ENCODE results near the gene STX8.
"Not testable (repeated sequence)": the region's sequence is repeated elsewhere in the genome, so short reads cannot be mapped to it uniquely, and the experiment has no call there.

STX8 gene

DNA sequence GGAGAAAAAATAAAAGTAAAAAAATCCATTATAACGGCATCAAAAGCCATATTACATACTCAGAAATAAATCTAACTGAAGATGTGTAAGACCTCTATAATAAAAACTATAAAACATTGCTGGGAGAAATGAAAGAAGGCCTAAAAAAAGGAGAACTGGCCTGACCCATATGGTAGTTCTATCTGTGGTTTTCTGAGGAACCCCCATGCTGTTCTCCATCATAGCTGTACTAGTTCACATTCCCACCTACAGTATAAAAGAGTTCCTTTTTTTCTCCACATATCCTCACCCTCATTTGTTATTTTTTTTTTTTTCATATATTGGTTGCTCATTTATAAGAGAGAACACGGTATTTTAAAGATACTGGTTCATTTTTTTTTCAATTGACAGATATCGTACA, 191.8 kb downstream of the STX8 start:
- no peak for DNase-seq

DNA sequence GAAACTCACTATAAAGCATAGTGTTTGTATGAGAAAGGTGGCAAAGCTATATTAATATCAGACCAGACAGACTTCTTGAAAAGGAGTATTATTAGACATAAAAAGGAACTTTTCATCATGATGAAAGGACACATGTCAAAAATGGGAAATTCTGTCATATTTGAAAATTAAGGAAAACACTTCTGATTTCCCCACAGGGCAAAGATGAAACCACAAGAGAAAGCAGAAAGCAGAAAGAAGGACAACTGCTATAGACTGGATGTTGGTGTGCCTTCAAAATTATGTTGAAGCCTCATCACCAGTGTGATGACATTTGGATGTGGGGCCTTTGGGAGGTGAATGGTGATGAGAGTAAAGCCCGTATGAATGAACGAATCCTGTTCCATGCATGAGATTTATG, 193.0 kb downstream of the STX8 start:
- no peak for DNase-seq

DNA sequence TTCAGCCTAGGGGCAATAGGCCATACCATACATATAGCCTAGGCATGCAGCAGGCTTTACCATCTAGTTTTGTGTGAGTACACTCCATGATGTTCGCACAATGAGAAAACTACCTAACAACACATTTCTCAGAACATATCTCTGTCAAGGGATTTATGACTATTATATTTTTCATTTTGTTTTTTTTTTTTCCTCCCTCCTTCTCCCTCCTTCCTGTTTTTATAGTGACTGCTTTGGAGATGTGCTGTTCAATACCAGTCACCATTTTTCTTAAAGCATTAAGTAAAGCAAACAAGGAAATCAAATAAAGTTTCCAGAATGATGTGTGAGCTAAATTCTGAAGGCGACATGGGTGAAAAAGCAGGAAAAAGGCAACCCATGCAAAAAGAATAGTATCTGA, 194.6 kb downstream of the STX8 start:
- peak; percentile 54 for DNase-seq

DNA sequence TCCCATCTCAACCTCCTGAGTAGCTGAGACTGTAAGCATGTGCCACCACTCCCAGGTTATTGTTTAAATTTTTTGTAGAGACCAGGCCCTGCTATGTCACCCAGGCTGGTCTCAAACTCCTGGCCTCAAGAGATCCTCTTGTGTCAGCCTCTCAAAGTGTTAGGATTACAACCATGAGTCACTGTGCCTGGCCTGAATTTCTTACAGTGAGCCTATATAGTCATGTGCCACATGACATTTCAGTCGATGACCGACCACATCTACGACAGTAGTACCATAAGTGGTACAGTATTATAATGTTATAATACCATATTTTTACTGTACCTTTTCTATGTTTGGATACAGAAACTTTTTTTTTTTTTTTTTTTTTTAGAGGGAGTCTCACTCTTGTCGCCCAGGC, 195.3 kb downstream of the STX8 start:
- DNase-seq, result no peak

DNA sequence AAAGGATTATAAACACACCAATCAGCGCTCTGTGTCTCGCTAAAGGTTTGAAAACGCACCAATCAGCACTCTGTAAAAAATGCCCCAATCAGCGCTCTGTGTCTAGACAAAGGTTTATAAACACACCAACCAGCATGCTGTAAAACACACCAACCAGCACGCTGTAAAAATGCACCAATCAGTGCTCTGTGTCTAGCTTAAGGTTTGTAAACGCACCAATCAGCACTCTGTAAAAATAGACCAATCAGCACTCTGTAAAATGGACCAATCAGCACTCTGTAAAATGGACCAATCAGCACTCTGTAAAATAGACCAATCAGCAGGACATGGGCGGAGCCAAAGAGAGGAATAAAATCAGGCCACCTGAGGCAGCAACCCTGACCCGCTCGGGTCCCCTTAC, 199.4 kb downstream of the STX8 start:
- not testable (repeated sequence) for DNase-seq

DNA sequence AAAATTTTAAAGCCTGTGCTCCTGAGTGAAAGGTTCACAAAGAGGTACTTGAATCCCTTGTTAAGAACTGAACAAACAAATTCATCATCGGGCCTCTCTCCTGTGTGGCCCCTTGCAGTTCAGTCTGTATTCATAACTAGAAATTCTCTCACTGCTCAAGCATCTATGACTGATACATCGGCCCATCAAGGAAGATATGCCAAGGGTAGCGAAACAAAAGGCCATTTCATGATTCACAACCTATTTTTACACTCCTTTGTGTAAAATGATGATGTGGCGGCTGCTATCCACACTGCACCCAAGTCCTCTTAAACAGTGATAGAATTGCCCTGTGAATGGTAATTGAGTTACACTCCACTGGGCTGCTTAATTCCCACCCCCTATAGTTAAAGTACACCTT, 204.6 kb downstream of the STX8 start:
- DNase-seq, result peak; percentile 89

DNA sequence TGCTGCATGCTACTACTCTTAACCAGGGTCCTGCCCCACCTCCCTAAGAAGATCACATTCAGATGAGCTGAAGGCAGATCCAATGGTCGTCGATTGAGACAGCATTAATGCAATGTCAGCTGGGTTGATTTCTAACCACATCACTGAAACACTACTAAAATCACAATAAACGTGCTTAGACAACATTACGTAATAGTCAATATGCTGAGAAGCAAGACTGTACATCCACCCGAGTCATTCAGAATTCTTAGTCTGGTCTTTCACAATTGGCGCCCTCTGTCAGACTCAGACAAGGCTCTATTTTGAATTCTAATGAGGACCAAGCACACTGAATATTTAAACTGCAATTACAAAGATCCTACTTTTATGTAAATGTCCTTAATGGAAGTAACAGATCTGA, 205.2 kb downstream of the STX8 start:
- peak; percentile 56 for DNase-seq

DNA sequence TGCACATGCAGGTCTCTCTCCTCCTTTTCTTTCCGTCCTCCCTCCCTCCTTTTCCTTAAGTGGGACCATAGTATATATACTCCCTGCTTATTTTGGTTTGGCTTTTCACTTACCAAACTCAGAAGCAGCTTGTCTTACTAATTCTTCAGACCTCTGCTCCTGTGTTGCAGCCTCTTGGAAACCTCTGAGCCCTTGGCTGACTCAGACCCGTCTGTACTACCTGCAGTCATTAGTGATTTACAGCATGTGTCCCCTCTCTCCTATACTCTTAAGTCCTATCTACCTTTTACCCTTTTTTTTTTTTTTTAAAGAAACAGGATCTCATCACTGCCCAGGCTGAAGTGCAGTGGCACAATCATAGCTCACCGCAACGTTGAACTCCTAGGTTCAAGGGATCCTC, 207.0 kb downstream of the STX8 start:
- DNase-seq, result no peak

DNA sequence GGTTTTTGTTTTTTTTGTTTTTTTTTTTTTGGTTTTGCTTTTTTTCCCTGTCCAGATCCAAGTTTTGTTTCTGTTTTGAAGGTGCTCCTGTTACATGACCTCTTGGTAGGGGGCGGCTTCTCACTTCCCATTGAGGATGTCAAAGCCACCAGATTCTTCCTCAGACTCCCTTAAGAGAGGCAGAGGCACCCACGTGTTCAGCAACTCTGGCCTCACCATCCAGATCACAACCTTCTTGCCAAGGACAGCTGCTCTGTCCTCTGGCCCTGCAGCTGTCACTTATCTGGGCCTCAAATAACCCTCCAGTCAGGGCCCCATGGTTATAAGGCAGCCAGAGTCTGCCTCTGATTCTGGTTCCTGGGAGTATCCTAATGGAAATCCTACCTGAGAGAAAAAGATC, 208.5 kb downstream of the STX8 start:
- no peak for DNase-seq

DNA sequence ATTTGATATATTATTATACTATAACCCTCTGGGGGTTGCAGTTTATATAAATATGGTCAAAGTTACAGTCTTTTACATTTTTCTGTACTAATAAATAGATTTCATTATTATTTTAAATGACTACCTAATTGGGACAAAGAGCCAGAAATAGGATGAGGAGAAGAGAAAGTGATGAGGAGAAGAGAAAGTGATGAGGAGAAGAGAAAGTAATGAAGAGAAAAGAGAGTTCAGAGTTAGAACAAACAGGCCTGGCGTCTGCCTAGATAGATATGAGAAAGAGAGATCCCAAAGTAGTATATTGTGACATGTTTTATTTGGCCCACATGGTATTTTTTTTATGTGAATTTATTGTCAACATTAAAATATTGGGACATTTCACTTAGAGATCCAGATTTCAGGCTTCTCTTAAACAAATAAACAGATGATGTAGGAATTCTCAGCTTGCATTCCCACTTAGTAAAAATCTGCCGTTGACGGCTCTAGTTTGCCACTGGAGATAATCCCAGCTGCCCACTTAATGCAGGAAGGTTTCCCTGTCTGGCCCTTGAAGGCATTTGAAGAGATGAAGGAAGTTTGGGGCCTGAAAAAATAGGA, 210.7 kb downstream of the STX8 start:
- peak; percentile 67 for DNase-seq

DNA sequence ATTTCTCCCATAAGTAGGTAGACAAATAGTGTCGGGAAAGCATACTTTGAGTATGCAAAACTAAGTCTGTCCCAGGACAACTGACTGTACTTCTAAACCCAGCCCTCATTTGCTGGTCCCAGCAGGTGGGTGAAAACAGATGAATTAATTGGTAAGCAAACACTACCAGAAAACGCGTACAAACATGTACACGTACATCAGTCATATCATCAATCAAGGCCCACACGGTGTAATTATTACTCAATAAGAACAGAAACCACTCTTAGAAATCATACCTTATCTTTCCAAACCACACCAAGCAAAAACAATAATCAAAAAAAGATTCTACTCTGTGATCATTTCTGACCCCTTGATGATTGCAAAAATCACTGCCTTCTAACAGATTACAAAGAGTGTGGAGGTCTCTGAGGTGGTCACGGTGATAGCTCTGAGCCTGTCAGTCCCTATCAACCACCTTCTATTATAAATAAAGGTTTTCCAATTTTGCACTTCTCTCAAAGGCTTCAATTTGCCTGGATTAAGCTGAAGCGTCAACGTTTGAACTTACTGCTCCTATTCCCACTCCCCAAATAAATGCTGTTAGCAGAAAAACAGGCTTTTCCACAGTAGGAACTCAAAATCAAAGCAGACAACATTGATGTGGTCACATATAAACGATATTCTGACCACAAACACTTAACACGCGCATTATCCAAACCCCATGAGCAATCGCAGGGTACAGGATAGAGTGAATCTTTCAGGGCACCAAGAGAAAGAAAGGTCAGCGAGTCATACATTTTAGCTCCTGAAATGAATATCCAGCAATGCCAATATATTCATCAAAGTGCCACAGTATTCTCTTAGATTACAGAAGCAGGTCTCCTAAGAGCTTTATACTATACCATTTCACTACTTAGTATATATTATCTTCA, 211.9 kb downstream of the STX8 start:
- peak; percentile 27 for DNase-seq

DNA sequence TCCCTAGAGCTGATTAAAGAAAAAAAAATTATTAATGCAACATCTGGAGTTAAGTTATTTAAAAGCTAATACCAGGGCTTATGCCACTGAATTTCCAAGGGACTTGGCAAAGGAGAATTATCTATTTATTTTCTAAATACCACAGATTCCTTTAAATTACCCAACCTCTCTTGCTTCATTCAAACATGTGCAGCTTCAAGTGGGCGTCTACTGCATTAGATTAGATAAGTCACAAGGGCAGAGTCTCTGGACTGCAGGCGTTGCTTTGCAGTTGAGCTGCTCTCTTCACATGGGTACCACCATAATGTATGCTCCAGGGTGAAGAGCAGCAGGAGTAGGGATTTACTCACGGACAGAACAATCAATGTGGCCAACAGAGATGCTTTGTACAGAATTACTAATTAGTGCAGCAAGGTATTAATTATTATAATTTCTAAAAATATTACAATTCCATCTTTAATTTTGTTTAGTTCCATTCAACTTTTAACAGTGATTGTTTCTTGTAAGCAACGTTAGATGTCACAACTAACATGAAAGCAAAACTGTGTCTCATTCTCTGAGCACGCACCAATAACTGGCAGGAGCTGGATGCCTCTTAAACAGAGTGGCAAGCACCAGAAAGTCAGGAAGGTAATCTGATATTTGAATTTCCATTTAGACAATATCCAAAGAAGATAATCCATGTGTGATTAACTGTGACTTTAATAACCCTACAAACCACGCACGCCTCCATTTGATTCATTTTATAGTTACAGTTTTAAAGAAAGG, 214.2 kb downstream of the STX8 start:
- peak; percentile 82 for DNase-seq

DNA sequence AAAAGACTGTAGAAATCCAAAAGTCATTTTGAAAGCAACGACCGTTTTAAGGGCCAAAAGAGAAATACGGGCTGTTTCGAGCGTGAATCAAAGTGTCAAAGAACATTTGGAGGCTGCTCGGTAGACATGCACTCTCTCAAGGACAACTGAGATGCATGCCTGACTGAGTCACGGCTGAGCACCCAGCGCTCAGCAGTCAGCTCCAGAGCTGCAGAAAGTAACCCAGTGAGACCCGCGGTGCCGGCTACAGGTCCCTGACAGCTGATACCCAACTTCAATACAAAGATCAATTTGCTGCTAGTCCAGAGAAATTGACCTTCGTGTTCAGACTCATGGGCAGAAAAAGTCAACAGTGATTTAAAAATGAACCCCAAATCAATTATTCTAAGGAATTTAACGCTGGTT, 214.9 kb downstream of the STX8 start:
- DNase-seq, result peak; percentile 43

DNA sequence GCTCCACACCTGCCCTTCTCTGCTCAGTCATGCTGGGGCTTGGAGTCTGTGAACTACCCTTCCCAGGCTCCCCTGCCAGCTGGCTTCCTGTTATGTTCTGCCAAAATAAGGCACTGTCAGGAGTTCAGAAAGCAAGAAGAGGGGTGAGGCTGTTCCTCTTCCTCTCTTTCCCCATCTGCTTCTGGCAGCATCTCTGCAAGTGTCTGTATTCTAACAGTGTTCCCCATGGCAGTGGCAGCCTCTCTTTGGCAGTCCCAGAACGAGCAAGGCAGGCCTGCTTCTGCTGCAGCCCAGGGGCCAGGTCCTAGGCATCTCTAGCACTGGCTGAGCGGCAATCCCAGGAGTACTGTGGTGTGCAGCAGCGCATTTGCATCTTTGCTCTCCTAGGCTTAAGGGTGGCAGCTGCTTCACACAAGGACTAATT, 219.1 kb downstream of the STX8 start:
- no peak for DNase-seq

DNA sequence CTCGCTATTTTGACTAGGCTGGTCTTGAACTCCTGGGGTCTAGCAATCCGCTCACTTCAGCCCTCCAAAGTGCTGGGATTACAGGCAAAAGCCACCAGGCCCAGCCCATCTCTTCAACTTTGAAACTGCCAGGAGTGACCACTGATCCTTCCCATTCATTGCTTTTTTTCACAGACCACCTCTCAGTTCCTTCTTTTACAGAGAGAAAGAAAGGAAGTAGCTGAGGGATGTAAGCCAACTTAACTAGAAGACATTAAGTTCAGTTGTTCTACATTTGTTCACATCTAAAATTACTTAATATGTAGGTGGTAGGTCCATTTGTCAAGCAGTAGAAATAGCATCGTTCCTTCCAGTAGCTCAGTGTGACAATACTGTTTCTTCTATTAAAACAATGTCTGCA, 219.8 kb downstream of the STX8 start:
- no peak for DNase-seq

DNA sequence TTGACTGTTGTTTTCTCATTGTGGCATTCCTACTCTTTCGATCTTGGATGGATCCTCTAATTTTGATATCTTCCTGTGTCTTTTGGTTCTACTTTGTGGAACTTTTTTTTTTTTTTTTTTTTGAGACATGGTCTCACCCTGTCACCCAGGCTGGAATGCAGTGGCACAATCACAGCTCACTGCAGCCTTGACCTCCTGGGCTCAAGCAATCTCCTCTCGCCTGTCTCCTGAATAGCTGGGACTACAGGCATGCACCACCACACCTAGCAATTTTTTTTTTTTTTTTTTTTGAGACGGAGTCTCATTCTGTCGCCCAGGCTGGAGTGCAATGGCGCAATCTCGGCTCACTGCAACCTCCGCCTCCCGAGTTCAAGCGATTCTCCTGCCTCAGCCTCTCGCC, 220.4 kb downstream of the STX8 start:
- DNase-seq, result not testable (repeated sequence)

DNA sequence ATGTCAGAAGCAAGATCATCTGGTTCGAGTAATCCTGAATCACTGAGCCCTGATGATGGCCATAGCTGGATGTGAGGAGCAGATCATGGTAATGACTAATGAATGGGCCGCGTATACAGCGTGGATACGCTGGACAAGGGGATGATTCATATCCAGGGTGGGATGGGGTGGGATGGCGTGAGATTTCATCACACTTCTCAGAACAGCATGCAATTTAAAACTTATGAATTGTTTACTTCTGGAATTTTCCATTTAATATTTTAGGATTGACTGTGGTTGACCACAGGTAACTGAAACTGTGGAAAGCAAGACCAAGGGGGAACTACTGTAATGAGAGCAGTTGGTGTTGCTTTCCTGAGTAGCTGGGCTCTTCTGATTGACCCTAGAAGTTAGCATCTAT, 225.5 kb downstream of the STX8 start:
- peak; percentile 95 for DNase-seq

DNA sequence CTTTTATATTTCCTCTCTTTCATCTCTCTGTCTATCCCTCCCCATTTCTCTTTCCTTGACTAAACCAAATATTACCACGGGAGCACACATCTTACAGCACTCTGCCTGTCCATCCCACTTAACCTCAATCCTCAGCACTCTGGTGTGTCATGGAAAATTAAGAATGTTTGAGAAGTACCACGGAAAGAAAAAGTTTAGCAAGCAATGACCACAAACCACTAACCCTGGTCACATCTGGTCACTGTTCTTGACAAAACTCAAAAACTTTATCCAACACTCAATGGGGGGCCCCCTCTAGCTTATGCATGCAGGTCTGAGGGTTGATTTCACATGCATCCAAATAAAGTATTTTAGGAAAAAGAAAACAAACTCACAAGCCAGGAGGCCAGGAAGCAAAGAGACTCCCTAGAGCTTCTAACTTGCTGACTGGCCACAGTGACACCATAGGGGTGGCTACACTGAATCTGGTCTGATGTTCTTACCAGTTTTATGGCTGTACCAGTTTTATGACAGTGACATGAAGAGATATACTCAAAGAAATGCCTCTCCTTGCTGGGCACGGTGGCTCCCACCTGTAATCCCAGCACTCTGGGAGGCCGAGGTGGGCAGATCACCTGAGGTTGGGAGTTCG, 229.2 kb downstream of the STX8 start:
- peak; percentile 91 for DNase-seq

DNA sequence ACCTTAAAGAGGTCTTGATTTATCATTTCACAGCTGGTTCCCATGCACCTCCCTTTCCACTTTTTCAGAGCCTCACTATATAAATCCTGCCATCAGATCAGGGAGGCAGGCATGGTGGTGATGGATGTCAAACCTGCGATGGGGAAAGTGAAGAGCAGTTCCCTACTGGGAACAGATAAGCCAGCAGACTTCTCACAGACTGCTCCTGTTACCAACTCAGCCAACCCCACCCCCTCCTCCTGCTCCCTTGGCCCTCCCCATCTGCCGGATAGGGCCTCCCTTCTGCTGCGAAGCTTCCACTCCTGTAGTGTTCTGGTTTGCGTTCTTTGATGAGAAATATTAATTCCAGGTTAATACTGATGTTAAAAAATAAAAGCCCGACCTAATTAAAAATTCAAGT, 232.1 kb downstream of the STX8 start:
- no peak for DNase-seq

DNA sequence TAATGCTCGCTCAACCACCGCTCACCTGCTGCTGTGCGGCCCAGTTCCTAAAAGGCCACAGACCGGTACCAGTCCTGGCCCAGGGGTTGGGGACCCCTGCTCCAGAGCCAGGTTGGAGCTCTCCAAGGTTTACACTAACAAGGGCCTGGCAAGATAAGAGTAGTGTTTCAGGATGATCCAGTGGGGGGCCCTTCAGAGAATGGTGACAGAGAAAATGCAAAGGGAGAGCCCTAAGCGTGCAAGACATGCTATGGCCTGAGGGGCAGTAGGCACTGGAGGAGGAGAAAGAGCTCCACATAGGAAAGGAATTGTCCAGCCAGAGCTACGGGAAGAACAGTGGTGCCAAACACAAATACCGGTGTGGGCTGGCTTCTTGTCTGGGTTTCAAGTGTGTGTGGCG, 233.4 kb downstream of the STX8 start:
- DNase-seq, result no peak

DNA sequence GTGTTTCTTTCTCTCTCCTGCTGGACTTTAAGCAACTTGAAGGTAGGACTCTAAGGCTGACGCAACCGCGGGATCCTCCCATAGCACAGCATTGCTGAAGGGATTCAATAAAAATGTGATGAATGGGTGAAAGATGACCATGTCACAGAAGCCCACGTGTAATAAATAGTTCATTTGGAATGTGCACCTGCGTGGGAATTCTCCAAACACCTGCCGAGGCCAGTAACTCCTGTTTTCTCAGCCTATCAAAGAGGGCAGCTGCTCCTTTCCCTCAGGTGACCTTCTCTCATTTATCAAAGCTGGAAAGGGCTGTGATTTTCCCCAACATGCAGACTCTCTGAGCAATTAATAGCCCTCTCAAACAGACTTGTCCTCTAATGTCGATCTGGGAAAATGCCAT, 235.7 kb downstream of the STX8 start:
- no peak for DNase-seq

DNA sequence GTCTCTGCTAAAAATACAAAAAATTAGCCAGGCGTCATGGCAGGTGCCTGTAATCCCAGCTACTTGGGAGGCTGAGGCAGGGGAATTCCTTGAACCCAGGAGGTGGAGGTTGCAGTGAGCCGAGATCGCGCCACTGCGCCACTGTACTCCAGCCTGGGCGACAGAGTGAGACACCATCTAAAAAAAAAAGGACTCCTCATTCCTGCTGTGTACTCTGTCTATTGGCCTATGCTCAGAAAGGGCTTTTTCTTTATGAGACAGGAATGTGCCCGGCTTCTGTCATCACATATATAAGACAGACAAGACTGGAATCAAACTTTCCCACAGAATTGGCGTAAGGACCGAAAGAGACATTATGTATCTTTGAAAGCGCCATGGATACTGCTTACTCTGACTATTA, 236.1 kb downstream of the STX8 start:
- DNase-seq, result not testable (repeated sequence)

DNA sequence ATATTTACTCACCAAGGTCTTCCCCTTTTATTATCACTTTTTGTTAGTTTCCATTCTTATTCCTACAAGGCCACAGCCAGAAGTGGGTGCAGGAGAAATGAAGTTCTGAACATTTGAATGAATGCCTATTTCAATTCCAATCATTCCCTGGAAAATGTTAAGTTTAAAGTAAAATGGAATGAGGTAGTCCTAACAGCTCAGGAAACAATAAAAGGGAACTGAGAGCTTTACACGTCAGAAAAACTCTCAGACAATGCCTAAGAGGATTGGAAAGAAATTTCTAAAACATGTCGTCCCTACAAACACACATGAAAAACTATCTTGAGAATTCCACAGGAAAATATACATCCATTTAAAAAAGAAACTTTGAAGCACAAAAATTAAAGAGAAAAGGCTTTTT, 238.8 kb downstream of the STX8 start:
- no peak for DNase-seq

Measured in fibroblast of skin of scalp (primary cell).